Measurements from ENCODE around the gene ADK. TPM values are rescaled to one million over a fixed set of nuclear protein-coding genes. Genes with fewer than 3 reads are reported as not detected.

ADK gene
- total RNA-seq, 2 experiments from 2014 or later = 26.4 to 31.1 TPM

- peaks cover 14% of the 10 kb centered on the region; the same call in 1 of the 2 replicates for H3K9me3 ChIP-seq (ENCODE audit: low read length)
- no peak overlapping the region for H3K4me2 ChIP-seq (ENCODE audit: low read length)
- DNase-seq (ENCODE audit: low spot score) = no peak
- no peaks in the 10 kb centered on the region for H3K79me2 ChIP-seq (ENCODE audit: insufficient read depth, low read depth, low read length)
- TF ChIP-seq CTCF (conservative IDR thresholded peaks at IDR 0.05; ENCODE audit: low read length) (no peak), EZH2phosphoT487 (IDR thresholded peaks at IDR 0.05; ENCODE audit: borderline replicate concordance, low read depth, low read length) (no peak)
- BruUV-seq (replicated peaks) = no TSS peak
- intact Hi-C loops (cut with micrococcal nuclease; ENCODE audit: unreplicated experiment) = no loop called here
- no peak overlapping the region for H3K27ac ChIP-seq (ENCODE audit: low read depth, low read length, poor library complexity, severe bottlenecking)
- H3K9me2 ChIP-seq (ENCODE audit: insufficient read depth, low read length) = no peaks in the 10 kb centered on the region
- H3K36me3 ChIP-seq (ENCODE audit: insufficient read depth, low read length) = no peaks in the 10 kb centered on the region
- no peak overlapping the region for H2AFZ ChIP-seq (ENCODE audit: low read length)
- H3K4me1 ChIP-seq (ENCODE audit: insufficient read depth, low read length, poor library complexity, severe bottlenecking) = no peaks in the 10 kb centered on the region
- no peak overlapping the region for H3K4me3 ChIP-seq (ENCODE audit: low read depth, low read length, poor library complexity, severe bottlenecking)
- ChIA-PET POLR2A (interaction anchor here (0.6 to 1.2 kb wide), 4 partner anchors 23 to 361 kb away, joined by 3 to 6 read pairs (median 4); no protein-coding TSS in a partner anchor), CTCF (ENCODE audit: unreplicated experiment) (no interaction called here)
- H4K20me1 ChIP-seq (ENCODE audit: insufficient read depth, low read length) = no peaks in the 10 kb centered on the region
These were observed 473.5 kb downstream of the ADK start for GRCh38 chr10:74624501-74624900.

- no peaks in the 10 kb centered on the region for H3K79me2 ChIP-seq (ENCODE audit: insufficient read depth, low read depth, low read length)
- no peak overlapping the region for H3K4me3 ChIP-seq (ENCODE audit: low read depth, low read length, poor library complexity, severe bottlenecking)
- H3K4me2 ChIP-seq (ENCODE audit: low read length) = no peak overlapping the region
- H3K9me2 ChIP-seq (ENCODE audit: insufficient read depth, low read length) = no peaks in the 10 kb centered on the region
- ChIA-PET POLR2A (interaction anchor here (0.5 to 0.9 kb wide), 2 partner anchors 12 to 54 kb away, joined by 3 read pairs; no protein-coding TSS in a partner anchor), CTCF (ENCODE audit: unreplicated experiment) (no interaction called here)
- no peak for TF ChIP-seq EZH2phosphoT487 (IDR thresholded peaks at IDR 0.05; ENCODE audit: borderline replicate concordance, low read depth, low read length)
- no peak for TF ChIP-seq CTCF (conservative IDR thresholded peaks at IDR 0.05; ENCODE audit: low read length)
- H3K36me3 ChIP-seq (ENCODE audit: insufficient read depth, low read length) = no peaks in the 10 kb centered on the region
- H3K4me1 ChIP-seq (ENCODE audit: insufficient read depth, low read length, poor library complexity, severe bottlenecking) = no peaks in the 10 kb centered on the region
- no peaks in the 10 kb centered on the region for H3K9me3 ChIP-seq (ENCODE audit: low read length)
- H2AFZ ChIP-seq (ENCODE audit: low read length) = no peak overlapping the region
- intact Hi-C loops (cut with micrococcal nuclease; ENCODE audit: unreplicated experiment) = no loop called here
- DNase-seq (ENCODE audit: low spot score) = no peak
- no peaks in the 10 kb centered on the region for H4K20me1 ChIP-seq (ENCODE audit: insufficient read depth, low read length)
- BruUV-seq (replicated peaks) = no TSS peak
- H3K27ac ChIP-seq (ENCODE audit: low read depth, low read length, poor library complexity, severe bottlenecking) = no peak overlapping the region
These were observed 477.1 kb downstream of the ADK start for GRCh38 chr10:74628136-74628535.

- Histone ChIP-seq H4K20me1 (ENCODE audit: insufficient read depth, low read length) (no peaks in the 10 kb centered on the region), H3K4me2 (ENCODE audit: low read length) (no peak overlapping the region), H3K9me2 (ENCODE audit: insufficient read depth, low read length) (no peaks in the 10 kb centered on the region), H2AFZ (ENCODE audit: low read length) (no peak overlapping the region), H3K4me3 (ENCODE audit: low read depth, low read length, poor library complexity, severe bottlenecking) (no peak overlapping the region), H3K27ac (ENCODE audit: low read depth, low read length, poor library complexity, severe bottlenecking) (no peak overlapping the region), H3K9me3 (ENCODE audit: low read length) (peaks cover 5% of the 10 kb centered on the region; the same call in 1 of the 2 replicates), H3K36me3 (ENCODE audit: insufficient read depth, low read length) (no peaks in the 10 kb centered on the region), H3K79me2 (ENCODE audit: insufficient read depth, low read depth, low read length) (no peaks in the 10 kb centered on the region), H3K4me1 (ENCODE audit: insufficient read depth, low read length, poor library complexity, severe bottlenecking) (peaks cover 4% of the 10 kb centered on the region)
- BruUV-seq (replicated peaks) = no TSS peak
- POLR2A ChIA-PET = no interaction called here
- intact Hi-C loops (cut with micrococcal nuclease; ENCODE audit: unreplicated experiment) = no loop called here
- no peak for DNase-seq (ENCODE audit: low spot score)
- CTCF ChIA-PET (ENCODE audit: unreplicated experiment) = no interaction called here
- TF ChIP-seq CTCF (conservative IDR thresholded peaks at IDR 0.05; ENCODE audit: low read length) (no peak), EZH2phosphoT487 (IDR thresholded peaks at IDR 0.05; ENCODE audit: borderline replicate concordance, low read depth, low read length) (no peak)
These were observed 484.0 kb downstream of the ADK start for GRCh38 chr10:74634995-74635536.

Data from OCI-LY7 (cell line).